Stimulated activated CD8-positive, alpha-beta memory T cell treated with anti-CD3 and anti-CD28 coated beads, Interleukin-4, amount 100 ng/mL, for 24 hours (primary cell): ENCODE data around the gene GRIN3B.

Experiments used
- DNase-seq: peaks from one replicate; pipeline ENCODE4 v3.0.0-alpha.2; 2020; ENCODE audit warnings: low read depth

Gene GRIN3B

DNA sequence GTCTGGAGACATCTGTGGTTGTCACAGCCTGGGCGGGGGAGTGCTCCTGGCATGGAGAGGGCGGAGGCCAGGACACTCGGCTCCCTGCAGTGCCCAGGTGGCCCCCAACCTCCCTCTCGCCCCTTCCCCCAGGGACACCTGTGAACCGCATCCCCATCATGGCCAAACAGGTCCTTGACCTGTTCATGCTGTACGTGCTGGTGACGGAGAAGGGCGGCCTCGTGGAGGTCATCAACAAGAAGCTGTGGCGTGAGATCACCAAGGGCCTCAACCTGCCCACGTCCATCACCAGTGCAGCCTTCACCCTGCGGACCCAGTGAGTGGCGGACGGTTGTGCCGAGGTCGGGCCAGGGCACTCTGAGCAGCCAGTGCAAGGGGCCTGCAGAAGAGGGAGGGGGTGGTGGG lies 36.1 kb upstream of the GRIN3B start:
- no peak for DNase-seq

DNA sequence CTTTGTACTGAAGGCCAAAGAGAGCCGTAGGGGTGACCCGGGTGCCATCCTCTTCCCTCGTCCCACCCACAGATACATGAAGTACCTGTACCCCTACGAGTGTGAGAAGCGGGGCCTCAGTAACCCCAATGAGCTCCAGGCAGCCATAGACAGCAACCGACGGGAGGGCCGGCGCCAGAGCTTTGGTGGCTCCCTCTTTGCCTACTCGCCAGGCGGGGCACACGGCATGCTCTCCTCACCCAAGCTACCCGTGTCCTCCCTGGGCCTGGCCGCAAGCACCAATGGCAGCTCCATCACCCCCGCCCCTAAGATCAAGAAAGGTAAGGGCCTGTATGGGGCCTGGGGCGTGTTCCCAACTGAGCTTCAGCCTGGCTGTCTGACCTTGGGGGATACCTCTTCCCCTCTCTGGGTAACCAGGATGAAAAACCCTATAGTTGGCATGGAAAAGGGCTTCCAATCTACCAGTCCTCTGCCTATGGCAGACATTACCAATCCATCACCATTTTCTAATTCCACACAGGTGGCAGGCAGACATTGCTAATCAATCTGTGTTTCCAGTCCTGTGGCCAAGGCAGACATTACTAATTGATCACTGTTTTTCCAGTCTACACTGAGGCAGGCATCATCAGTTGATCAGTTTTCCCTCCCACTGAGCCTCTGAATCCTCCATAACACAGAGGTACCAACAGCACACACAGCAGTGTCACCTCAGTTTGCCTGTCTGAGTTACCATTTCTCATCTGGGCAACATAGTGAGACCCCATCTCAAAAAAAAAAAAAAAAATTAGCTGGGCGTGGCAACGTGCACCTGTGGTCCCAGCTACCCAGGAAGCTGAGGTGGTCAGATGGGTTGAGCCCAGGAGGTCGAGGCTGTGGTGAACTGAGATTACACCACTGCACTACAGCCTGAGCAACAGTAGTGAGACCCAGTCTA lies 35.2 kb upstream of the GRIN3B start:
- DNase-seq: no peak

DNA sequence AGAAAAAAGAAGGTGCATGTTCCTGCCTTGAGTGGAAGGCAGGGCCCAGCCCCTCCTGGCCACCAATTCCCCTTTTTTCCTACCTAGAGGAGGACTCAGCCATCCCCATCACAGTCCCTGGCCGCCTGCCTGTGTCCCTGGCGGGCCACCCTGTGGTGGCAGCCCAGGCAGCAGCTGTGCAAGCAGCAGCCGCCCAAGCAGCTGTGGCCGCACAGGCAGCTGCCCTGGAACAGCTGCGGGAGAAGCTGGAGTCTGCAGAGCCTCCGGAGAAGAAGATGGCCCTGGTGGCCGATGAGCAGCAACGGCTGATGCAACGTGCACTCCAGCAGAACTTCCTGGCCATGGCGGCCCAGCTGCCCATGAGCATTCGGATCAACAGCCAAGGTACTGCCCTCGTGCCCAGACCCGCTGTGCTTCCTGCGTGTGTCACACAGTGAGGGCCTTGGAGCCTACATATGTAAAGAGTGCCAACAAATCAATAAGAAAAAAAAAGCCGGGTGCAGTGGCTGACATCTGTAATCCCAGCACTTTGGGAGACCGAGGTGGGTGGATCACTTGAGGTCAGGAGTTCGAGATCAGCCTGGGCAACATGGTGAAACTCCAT lies 33.6 kb upstream of the GRIN3B start:
- DNase-seq: no peak

DNA sequence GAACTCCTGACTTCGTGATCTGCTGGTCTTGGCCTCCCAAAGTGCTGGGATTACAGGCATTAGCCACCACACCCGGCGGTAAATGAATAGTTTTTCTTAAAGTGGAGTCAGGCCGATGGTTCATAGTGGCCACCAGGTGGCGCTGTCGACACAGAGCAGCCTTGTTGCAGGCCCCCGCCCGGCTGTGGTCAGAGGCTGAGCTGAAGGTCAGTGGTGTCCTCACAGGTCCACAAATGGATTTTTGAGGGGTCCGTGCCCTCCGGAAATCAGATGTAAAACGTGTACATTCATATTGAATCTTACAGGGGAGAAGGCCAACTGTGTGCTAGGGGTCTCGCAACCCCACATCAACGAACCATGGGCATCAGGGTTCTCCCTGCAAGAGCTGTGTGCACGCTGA lies 29.5 kb upstream of the GRIN3B start:
- DNase-seq: no peak

DNA sequence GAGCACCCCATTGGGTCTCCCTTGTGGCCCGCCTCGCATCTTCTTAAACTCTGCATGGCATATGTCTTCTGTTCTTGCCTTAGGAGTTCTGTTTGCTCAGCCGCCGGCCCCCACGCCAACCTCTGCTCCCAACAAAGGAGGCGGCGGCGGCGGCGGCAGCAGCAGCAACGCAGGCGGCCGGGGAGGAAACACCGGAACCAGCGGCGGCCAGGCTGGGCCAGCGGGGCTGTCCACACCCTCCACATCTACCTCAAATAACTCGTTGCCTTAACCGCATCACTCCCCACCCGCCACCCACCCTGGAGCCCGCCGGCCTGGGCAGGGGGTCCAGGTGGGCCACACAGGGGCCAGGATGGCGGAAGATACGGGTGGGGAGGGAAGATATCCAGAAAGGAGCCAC lies 28.4 kb upstream of the GRIN3B start:
- DNase-seq: no peak

DNA sequence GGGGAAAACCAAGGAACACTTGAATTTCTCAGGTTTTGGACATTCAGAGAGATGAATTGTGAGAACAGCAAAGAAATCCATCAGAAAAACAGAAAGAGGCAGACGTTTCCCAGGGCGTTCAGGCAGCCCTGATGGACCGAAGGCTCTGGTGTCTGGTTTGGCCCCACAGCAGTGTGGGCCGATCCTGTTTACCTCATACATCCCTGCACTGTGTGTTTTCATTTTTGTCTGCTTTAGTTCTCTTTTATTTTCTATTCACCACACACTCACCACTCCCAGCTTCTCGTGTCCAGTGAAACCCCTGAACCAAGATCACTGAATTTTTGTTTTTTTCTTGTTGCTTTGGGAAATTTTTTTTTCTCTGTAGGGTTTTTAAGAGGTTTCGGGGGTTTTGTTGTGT lies 27.9 kb upstream of the GRIN3B start:
- no peak for DNase-seq

DNA sequence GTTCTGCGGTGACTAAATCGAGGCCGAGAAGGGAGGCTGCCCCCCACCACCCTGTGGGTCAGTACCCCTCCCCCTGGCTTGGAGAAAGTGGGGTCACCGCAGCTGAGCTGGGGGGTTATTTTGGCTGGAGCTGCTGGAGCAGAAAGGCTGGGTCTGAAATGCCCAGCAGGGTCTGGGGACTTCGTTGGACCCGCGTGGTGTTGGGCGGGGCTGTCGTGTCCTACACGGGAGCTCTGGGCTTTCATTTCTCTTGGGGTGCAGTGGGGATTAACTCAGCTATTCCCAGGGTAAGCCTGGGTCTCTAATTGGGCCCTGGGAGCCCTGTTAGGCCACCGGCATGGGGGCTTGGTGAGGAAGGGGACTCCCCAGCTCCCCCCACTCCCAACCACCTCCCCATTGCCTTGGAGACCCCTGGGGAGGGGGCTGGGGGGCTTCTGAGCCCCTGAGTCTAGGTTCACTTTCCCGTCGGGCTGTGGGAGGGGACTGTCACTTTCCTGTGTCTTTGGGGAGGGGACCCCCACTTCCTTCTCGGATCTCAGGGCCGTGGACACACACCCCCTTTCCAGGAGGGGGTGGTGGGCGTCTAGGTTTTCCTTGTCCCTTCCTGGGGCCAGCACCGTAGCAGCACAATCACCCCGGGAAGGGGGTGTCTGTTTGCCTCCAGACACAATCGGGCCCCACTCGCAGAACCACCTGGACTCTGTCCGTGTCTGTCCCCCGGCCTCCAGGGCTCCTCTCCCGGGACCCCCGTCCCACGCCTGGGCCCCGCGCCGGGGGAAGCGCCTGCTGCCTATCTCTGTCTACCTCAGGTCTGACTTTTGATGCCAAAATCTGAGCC lies 26.3 kb upstream of the GRIN3B start:
- no peak for DNase-seq

DNA sequence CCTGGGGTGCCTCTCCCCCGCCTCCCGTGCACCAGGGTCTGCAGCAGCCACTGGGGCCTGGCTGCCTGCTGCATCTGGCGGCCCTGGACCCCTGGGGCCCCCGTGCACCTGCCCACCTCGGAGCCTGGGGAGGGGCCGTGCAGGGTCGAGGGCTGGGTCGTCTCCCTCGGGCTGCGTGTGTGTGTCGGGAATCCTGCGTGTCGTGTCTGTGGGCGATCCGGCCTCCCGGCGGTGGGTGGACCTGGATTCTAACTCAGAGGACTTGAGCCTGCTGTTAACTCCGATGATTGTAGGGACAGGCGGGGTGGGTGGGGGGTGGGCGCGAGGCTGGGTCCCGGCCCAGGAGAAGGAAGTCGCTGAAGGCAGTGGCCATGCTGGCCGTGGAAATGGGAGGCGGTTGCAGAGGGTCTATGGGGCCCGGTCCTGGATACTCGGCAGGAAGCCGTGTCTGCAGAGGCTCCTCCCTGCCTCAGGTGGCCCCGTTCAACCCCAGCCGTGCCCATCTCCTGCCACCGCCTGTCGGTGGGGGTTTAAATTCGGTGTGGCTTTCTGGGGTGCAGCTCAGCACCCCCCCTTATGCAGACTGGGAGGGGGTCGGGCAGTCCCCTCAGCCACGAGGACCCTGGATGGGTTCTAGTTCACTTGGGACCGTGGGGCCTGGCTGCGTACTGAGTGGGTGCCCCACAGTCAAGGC lies 25.5 kb upstream of the GRIN3B start:
- DNase-seq: no peak

DNA sequence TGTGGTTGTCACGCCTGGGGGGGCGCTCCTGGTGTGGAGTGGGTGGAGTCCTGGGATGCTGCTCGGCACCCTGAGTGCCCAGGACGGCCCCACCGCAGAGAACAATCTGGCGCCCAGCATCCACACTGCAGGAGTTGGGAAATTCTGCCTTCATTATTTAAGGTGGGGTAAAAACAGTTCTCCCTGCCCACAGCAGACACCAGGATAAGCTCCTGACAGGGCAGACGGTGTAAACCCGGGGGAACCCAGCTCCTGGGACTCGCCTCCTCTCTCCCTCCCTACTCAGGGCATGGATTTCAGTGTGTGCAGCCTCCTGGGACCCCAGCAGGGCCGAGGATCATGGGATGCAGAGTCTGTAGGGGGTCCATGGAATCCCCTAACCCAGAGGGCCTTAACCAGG lies 23.7 kb upstream of the GRIN3B start:
- no peak for DNase-seq

DNA sequence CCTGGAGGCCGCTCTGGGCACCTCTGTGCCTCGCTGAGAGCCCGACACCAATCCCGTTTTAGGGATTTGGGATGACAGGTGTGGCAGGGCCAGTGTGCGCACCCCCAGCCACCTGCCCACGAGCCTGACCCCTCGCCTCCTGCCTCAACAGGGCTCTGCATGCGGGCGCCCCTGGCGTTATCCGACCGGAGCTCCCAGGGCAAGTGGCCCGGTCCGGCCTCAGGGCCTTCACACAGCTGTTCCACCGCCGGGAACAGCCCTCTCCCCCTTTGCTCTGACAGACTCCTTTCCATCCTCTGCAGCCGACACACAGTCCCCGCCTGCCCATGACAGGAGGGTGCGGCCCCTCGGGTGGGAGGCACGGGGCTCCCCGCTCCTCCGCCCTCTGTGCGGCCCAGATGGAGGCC lies 23.2 kb upstream of the GRIN3B start:
- DNase-seq: no peak

DNA sequence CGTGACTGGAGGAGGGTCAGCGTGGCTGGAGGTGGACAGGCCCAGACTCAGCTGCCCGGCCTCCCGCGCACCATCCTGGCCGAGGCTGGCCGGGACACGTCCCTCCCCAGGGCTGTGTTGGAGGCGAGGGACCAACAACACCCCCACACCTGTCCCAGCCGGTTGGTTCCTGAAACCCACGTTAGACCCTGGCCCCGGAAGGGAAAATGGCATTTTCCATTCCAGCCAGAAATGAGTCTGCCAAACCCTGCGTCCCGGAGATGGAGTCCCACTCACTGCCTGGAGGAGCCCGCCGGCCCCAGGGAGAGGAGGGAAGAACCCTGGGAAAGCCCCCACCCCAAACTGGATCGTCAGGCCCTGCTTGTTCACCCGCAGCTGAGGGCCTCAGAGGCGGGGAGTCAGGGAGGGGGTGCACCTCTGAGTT lies 20.9 kb upstream of the GRIN3B start:
- DNase-seq: no peak

DNA sequence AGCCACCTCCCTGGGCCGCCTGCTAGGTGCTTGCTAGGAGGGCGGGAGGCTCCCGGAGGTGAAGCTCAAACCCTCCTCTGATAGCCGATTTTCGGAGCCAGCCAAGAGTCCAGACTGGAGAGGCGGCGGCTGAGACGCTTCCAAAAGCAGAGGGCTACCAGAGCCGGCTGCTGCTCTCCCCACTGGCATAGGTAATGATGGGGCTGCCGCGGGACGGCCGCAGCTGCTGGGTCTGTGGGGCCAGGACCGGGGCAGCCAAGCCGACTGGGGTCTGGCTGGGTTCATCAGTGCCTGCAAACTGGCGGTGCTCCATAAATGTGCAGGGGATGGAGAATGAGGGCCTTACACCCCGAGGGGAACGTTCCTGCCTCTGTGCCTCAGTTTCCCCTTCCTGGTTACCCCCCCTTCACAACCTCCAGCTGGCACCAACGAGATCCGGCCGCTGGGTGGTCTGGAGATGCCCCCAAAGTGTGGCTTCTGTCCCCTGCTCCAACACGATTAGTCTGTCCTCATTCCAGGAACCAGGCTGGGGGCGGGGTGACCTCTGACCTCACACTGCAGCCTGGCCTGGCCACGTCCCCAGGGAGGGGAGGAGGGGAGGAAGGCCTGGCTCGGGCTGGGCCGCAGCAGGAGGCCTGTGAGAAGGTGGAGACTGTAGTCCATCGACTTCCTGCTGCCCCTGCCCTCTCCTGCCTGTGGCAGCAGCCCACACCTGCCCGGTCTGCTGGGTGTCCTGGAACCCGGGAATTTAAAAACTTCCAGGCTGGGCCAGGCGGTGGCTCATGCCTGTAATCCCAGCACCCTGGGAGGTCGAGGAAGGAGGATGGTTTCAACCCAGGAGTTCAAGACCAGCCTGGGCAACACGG lies 19.9 kb upstream of the GRIN3B start:
- no peak for DNase-seq

DNA sequence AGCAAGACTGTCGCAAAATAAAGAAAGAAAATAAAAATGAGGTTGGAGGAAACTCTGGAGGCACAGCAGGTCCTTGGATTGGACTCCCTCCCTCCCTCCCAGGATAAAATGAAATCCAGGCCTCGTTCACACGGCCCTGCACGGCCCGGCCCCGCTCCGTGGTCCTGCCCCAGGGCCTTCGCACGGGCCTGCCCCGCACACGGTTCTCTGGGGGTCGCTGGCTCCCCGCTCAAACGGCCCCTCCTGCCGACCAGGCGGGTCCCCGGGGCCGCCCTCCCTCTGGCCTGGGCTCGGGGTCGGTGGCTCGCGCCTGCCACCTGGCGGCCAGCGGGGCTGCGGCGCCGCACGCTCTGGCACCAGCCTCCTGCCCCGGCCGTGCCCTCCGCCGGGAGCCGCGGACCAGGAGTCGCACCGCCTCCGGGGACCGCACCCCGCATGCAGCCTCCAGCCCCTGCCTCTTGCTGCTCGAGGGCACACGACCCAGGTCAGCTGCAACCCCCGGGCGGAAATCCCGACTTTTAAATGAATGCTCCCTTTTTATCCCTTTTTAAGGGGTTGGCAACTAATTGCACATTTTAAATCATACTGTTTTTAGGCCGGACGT lies 17.6 kb upstream of the GRIN3B start:
- DNase-seq: peak; percentile 68

DNA sequence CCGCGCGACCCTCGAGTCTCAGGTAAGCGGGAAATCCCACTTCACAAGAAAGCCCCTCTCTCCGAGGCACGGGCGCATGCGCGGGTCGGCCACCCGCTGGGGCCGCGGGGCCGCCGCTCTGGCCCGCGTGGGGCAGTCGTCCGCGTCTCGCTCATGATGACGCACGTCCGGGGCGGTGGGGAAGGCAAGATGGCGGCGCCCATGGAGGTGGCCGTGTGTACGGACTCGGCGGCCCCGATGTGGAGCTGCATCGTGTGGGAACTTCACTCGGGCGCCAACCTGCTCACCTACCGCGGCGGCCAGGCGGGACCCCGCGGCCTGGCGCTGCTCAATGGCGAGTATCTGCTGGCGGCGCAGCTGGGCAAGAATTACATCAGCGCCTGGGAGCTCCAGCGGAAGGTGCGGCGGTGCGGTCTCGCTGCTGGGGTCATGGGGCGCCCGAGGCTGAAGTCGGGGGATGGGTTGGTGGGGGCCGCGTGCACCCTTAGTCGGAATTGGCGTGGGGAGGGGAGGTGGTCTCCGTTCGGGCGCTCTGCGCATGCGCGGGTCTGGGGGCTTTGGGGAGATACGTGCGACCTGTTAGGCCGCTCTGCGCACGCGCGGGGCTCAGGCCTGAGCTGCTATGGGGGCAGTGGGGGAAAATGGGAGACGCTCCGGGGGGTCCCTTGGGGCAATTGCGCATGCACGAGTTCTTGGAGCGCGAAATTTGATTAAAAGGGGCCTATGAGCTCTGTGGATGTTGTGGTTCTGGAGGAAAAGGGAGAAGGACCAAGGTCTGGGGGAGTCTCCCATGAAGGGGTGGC lies 15.9 kb upstream of the GRIN3B start, which contains the start of gene WDR18:
Gene WDR18 (plus strand): TSS at position 181 of the 803 bp plus-strand sequence. CDS start 9 bp downstream, at position 190.
- DNase-seq: peak; percentile 86

DNA sequence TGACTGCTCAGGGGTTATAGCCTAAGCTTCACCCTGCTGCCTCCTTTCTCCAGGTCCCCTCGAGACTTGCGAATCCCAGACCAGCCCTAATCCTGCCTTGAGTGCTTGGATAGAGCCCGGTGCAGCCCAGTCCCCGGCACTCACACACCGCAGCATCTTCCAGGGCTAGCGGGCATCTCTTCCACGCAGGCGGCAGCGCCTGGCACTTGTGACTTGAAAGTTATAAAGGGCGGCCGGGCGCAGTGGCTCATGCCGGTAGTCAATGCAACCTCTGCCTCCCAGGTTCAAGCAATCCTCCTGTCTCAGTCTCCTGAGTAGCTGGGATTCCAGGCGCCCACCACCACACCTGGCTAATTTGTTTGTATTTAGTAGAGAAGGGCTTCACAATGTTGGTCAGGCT lies 14.1 kb upstream of the GRIN3B start:
- DNase-seq: no peak

DNA sequence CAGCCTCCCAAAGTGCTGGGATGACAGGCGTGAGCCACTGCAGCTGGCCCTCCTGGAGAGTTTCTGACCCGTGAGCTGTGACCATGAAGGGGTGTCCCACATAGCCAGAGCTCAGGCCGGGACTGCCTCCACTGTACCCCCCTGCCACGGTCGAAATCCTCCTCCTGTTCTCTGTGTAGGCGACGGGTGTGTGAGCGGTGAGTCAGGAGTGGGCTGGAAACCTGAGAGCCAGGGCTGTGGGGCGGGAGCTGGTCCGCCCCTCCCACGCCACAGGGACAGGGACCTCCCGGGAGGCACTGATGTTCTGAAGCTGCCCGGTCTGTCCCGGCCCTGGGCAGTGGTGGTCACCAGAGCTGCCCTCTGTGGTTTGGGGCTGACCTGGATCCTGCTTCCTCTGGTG lies 12.1 kb upstream of the GRIN3B start:
- DNase-seq: no peak

DNA sequence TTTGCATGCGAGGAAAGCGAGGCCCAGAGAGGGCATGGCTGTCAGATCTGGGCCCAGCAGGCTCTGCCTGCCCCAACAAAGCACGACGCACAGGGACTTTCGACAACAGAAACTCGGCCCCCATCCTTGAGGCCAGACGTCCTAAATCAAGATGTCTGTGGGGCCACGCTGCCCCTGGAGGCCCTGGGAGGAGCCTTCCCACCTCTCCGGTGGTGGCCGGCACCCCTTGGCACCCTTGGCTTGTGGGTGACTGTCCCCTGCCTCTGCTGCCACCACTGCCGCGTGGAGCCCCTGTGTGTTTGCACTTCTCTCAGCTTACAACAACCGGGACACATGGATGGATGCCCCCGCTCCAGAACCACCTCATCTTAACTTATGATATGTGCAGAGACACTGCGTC lies 11.7 kb upstream of the GRIN3B start:
- DNase-seq: no peak

DNA sequence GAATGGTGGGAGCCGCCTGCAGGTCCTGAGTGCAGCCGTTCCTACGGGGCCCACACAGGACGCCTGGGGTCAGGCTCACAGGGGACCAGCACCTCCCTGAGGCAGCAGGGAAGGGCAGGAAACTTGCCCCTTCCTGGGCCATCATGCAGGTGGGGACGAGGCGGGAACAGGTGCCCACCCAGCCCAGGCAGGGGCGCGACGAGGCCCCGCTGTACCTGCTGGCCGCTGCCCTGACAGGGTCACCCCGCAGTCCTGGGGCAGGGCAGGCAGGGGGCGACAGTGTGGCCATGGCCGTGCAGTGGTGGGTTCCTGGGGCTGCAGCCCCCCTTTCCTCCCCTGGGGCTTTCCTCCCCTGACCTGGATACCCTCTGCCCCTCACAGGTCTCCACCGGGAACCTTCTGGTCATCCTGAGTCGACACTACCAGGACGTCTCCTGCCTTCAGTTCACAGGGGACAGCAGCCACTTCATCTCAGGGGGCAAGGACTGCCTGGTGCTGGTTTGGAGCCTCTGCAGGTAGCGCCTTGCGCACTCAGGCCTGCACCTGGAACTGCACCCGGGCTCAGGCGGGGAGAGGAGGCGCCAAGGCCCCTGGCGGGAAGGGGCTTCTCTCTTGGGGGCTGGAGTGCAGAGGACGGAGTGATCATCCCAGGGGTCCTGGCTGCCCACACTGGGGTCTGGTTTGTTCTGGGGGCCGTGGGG lies 10.7 kb upstream of the GRIN3B start:
- DNase-seq: no peak

DNA sequence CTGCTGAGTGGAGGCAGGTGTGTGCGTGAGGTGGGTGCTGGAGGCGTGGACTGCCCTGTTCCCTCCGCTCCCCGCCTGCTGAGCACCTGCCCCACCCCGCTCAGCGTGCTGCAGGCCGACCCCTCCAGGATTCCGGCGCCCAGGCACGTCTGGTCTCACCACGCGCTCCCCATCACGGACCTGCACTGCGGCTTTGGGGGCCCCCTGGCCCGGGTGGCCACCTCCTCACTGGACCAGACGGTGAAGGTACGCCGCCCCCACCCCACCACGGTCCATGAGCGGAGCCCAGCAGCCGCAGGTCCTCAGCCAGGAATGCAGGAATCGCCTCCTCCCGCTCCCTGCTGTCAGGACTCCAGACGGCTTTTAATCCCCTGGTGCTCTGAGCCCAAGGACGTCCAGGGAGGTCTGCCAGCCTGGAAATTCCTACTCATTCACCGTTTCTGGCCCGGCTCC lies 10.1 kb upstream of the GRIN3B start:
- DNase-seq: no peak
